Endothelial cell of umbilical vein (primary cell): ENCODE data around the gene CEACAM1. TPM values are rescaled to one million over a fixed set of nuclear protein-coding genes. Genes with fewer than 3 reads are reported as not detected.

Source experiments
- BruUV-seq: library from RNA; stranded (reverse); fragments of 400-500 nt; replicated peaks from 2 replicates; lab custom pipeline; 2021; lab: Mats Ljungman, UMichigan
- CTCF ChIA-PET: fragments of 300-600, 350-600 bp; sonication (Branson Sonifier 250); formaldehyde crosslinking; loops from one replicate; lab custom pipeline; 2021; ENCODE audit warnings: antibody characterized with exemption, inconsistent platforms; lab: Charles Lee
- POLR2A ChIA-PET: fragments of 300-600, 350-600 bp; sonication (Branson Sonifier 250); formaldehyde crosslinking; loops from one replicate; lab custom pipeline; 2021; ENCODE audit warnings: antibody characterized with exemption, inconsistent platforms; lab: Charles Lee
- DNase-seq: peaks from one replicate; pipeline ENCODE4 v3.0.0-alpha.2; 2011; ENCODE audit warnings: low read depth, low spot score
- FAIRE-seq: peaks from 2 replicates; lab custom pipeline; 2011; peaks lifted over from hg19 to GRCh38; lab: Jason Lieb, UNC
- H2AFZ ChIP-seq: 2 replicates; pipeline ENCODE4 v1.6.0; 2012; ENCODE audit warnings: low read depth, low read length, control low read depth, inconsistent platforms
- H3K27ac ChIP-seq: 2 replicates; pipeline ENCODE4 v1.5.1; 2011; ENCODE audit warnings: low read depth, mild to moderate bottlenecking, control low read depth, low read length, moderate library complexity; ENCODE audit not compliant: insufficient read depth
- H3K27me3 ChIP-seq, 2 experiments: 2 replicates each; pipeline versions ENCODE4 v1.6.0 to v1.6.1; 2011; ENCODE audit warnings: low read length in 2 of 2, mixed read lengths in 1 of 2; ENCODE audit not compliant: control insufficient read depth in 2 of 2, insufficient read depth in 2 of 2
- H3K36me3 ChIP-seq, 2 experiments: 2 replicates in 1 of 2; 3 replicates in 1 of 2; pipeline ENCODE4 v1.5.1; 2011; ENCODE audit warnings: low read length in 2 of 2, mild to moderate bottlenecking in 1 of 2, moderate library complexity in 1 of 2; ENCODE audit not compliant: control insufficient read depth in 2 of 2, insufficient read depth in 2 of 2; ENCODE audit errors: extremely low read depth in 1 of 2
- H3K4me1 ChIP-seq: 3 replicates; pipeline ENCODE4 v1.5.1; 2011; ENCODE audit warnings: mild to moderate bottlenecking, low read length; ENCODE audit not compliant: control insufficient read depth, insufficient read depth; ENCODE audit errors: extremely low read depth
- H3K4me2 ChIP-seq: 2 replicates; pipeline ENCODE4 v1.6.1; 2011; ENCODE audit warnings: low read length, control low read depth, mixed read lengths; ENCODE audit not compliant: insufficient read depth
- H3K4me3 ChIP-seq, 3 experiments: fragments of 200-600 bp in 1 of 3; sonication (generic), shearing (Covaris generic) in 1 of 3; replicated peaks in 1 of 3; 2 replicates each; pipeline ENCODE4 v1.5.1; 2011 to 2016; ENCODE audit warnings: control low read depth in 3 of 3, low read length in 3 of 3, mild to moderate bottlenecking in 2 of 3, inconsistent platforms in 1 of 3, low read depth in 1 of 3, moderate library complexity in 1 of 3; ENCODE audit not compliant: insufficient read depth in 1 of 3
- H3K79me2 ChIP-seq: 2 replicates; pipeline ENCODE4 v1.6.0; 2012; ENCODE audit warnings: low read length, inconsistent platforms; ENCODE audit not compliant: control insufficient read depth, insufficient read depth
- H3K9ac ChIP-seq: replicated peaks from 2 replicates; pipeline ENCODE3; 2011; ENCODE audit warnings: low read length, control low read depth; ENCODE audit not compliant: insufficient read depth; ENCODE audit errors: extremely low read depth
- H3K9me1 ChIP-seq: replicated peaks from 3 replicates; pipeline ENCODE4 v1.6.0; 2011; ENCODE audit warnings: mild to moderate bottlenecking, low read length; ENCODE audit not compliant: control insufficient read depth, insufficient read depth; ENCODE audit errors: extremely low read depth
- H3K9me3 ChIP-seq: replicated peaks from 2 replicates; pipeline ENCODE4 v1.5.1; 2012; ENCODE audit warnings: low read length, inconsistent platforms; ENCODE audit not compliant: control insufficient read depth, insufficient read depth
- H4K20me1 ChIP-seq: replicated peaks from 2 replicates; pipeline ENCODE3; 2011; ENCODE audit warnings: mild to moderate bottlenecking, low read length; ENCODE audit not compliant: control insufficient read depth, insufficient read depth; ENCODE audit errors: extremely low read depth
- CTCF ChIP-seq, 2 donors: IDR thresholded peaks; 1 replicate in 1 of 2; 2 replicates in 1 of 2; pipeline ENCODE4 v1.5.1; 2011; ENCODE audit warnings: low read length in 2 of 2, mild to moderate bottlenecking in 2 of 2, moderate library complexity in 2 of 2, control low read depth in 1 of 2, inconsistent platforms in 1 of 2, low read depth in 1 of 2; ENCODE audit not compliant: insufficient read depth in 1 of 2; ENCODE audit errors: extremely low read depth in 1 of 2
- EZH2 ChIP-seq: IDR thresholded peaks from 2 replicates; pipeline ENCODE4 v1.6.1; 2012; ENCODE audit warnings: borderline replicate concordance, low read depth, mild to moderate bottlenecking, moderate library complexity, low read length, inconsistent platforms; ENCODE audit not compliant: severe bottlenecking
- GATA2 ChIP-seq: IDR thresholded peaks from 2 replicates; pipeline ENCODE4 v1.7.0; 2011; ENCODE audit warnings: low read depth, mild to moderate bottlenecking, moderate library complexity, mixed read lengths, low read length; ENCODE audit not compliant: insufficient read length, insufficient read depth
- MYC ChIP-seq: IDR thresholded peaks from one replicate; pipeline ENCODE4 v1.6.1; 2011; ENCODE audit warnings: mild to moderate bottlenecking, low read depth, low read length
- POLR2AphosphoS5 ChIP-seq: IDR thresholded peaks from 2 replicates; pipeline ENCODE4 v1.6.1; 2012; ENCODE audit warnings: low read depth, mild to moderate bottlenecking, control low read depth, low read length, moderate library complexity; ENCODE audit not compliant: insufficient read depth
- dilution Hi-C: fragments of 300-500 bp; cut with MboI; formaldehyde crosslinking; loops from one replicate; pipeline ENCODE4 v1.15.0; 2019; ENCODE audit warnings: low sequenced_read_pairs; ENCODE audit not compliant: extremely low pct_ligation_motif_present
- intact Hi-C: fragments of 100-400 bp; cut with micrococcal nuclease; formaldehyde crosslinking; loops from one replicate; pipeline ENCODE4 v1.10.0; 2022
- polyA plus RNA-seq, 4 experiments: library from polyadenylated mRNA; depleted of rRNA in 3 of 4; stranded (reverse) in 3 of 4; unstranded in 1 of 4; fragments of >200 nt; gene quantifications; 2 replicates each; pipeline versions ENCODE4 v1.2.1 to v1.2.3, GENCODE V29; 2011 to 2012; ENCODE audit warnings: missing spikeins in 1 of 4
- total RNA-seq: library from RNA; stranded (reverse); gene quantifications from 2 replicates; pipeline ENCODE4 v1.2.3, GENCODE V29; 2021
- TF ChIP-seq, protein P1 (sequence below): IDR thresholded peaks from 2 replicates; pipeline ENCODE4 v1.6.1; 2011; ENCODE audit not compliant: insufficient read depth, insufficient read length

CEACAM1 gene
- total and polyA plus RNA-seq, 2 donors (not counting 3 experiments of a cell fraction or from before 2014, with no cell fraction given), result 3.5 to 3.6 TPM

DNA sequence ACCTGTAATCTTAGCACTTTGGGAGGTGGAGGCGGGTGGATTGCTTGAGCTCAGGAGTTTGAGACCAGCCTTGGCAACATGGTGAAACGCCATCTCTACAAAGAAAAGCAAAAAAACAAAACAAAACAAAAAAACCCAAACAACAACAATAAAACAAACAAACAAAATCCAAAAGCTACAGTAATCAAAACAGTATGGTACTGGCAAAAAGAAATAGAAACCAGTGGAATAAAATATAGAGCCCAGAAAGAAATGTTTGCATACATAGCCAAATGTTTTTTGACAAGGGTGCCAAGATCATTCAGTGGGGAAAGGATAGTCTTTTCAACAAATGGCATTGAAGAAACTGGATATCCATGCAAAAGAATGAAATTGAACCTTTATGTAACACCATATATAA, 11.5 kb downstream of the CEACAM1 start:
- no TSS peak for BruUV-seq
- FAIRE-seq, result no peak
- POLR2A ChIA-PET, result no interaction called here
- Histone ChIP-seq H3K4me3 (no peak overlapping the region), H2AFZ (no peak overlapping the region), H3K36me3 (no peaks in the 10 kb centered on the region), H3K9me3 (no peaks in the 10 kb centered on the region), H3K79me2 (no peaks in the 10 kb centered on the region), H3K27ac (no peak overlapping the region), H4K20me1 (no peaks in the 10 kb centered on the region), H3K4me2 (no peak overlapping the region), H3K9ac (no peak overlapping the region), H3K4me1 (no peaks in the 10 kb centered on the region), H3K9me1 (no peaks in the 10 kb centered on the region), H3K27me3 (no peaks in the 10 kb centered on the region)
- TF ChIP-seq CTCF (IDR thresholded peaks at IDR 0.05; ENCODE audit: extremely low read depth in 1 of 2, insufficient read depth in 1 of 2, low read depth in 1 of 2, low read length in 2 of 2) (no peak), EZH2 (no peak), GATA2 (no peak), MYC (no peak), POLR2AphosphoS5 (no peak)
- TF ChIP-seq, protein P1, sequence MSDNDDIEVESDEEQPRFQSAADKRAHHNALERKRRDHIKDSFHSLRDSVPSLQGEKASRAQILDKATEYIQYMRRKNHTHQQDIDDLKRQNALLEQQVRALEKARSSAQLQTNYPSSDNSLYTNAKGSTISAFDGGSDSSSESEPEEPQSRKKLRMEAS, result no peak
- CTCF ChIA-PET, result interaction anchor here (0.5 to 1.8 kb wide), 4 partner anchors 12 to 24 kb away, joined by 3 to 7 read pairs (median 3); partner anchors contain the start of gene CEACAM1
- DNase-seq, result no peak
- dilution Hi-C loops (no loop called here), intact Hi-C loops (no loop called here)
